VCaP (cell line): ENCODE data around the gene CCDC148.

Experiments used
- H3K27ac ChIP-seq: fragments of 450-650 bp; 2 replicates; pipeline ENCODE4 v1.5.1; 2017
- CTCF ChIP-seq: fragments of 450-650 bp; conservative IDR thresholded peaks from 2 replicates; pipeline ENCODE4 v1.5.1; 2017; ENCODE audit warnings: mild to moderate bottlenecking, moderate library complexity

CCDC148 gene

GRCh38 chr2:158134055-158134454 is 322.5 kb downstream of the CCDC148 start:
- no peak overlapping the region for H3K27ac ChIP-seq
- TF ChIP-seq CTCF, result no peak

- H3K27ac ChIP-seq, result no peak overlapping the region
- no peak for TF ChIP-seq CTCF
Observed at GRCh38 chr2:158131919-158132566, 324.5 kb downstream of the CCDC148 start.

- no peak overlapping the region for H3K27ac ChIP-seq
- no peak for TF ChIP-seq CTCF
Observed at GRCh38 chr2:158131483-158131912, 325.1 kb downstream of the CCDC148 start.

- no peak overlapping the region for H3K27ac ChIP-seq
- TF ChIP-seq CTCF, result no peak
Observed at GRCh38 chr2:158130832-158131473, 325.6 kb downstream of the CCDC148 start.

- no peak overlapping the region for H3K27ac ChIP-seq
- no peak for TF ChIP-seq CTCF
Observed at GRCh38 chr2:158129037-158129436, 327.5 kb downstream of the CCDC148 start.

- no peak for TF ChIP-seq CTCF
- no peak overlapping the region for H3K27ac ChIP-seq
Observed at GRCh38 chr2:158128168-158128973, 328.2 kb downstream of the CCDC148 start.

- H3K27ac ChIP-seq, result no peak overlapping the region
- no peak for TF ChIP-seq CTCF
Observed at GRCh38 chr2:158127380-158127804, 329.2 kb downstream of the CCDC148 start.
